Activated T-cell treated with anti-CD3 and anti-CD28 coated beads, Interleukin-2, amount 50 U/mL, for 48 hours (primary cell): ENCODE measurements around the gene DRAP1.

Experiments used
- DNase-seq, 2 experiments: peaks; one replicate each; pipeline ENCODE4 v3.0.0-alpha.2; 2020

The DRAP1 gene

GRCh38 chr11:65965986-65966762 is 46.9 kb downstream of the DRAP1 start:
- no peak for DNase-seq

- DNase-seq, result no peak
These were observed 48.2 kb downstream of the DRAP1 start for GRCh38 chr11:65967329-65967934.

- no peak for DNase-seq
These were observed 49.6 kb downstream of the DRAP1 start for GRCh38 chr11:65968600-65969482.
